ENCODE results near the gene ORC3.
A peak's percentile ranks its signal among the peaks of the same experiment; 100 is the strongest.
"Not testable (repeated sequence)": the region's sequence is repeated elsewhere in the genome, so short reads cannot be mapped to it uniquely, and the experiment has no call there.

The ORC3 gene

DNA sequence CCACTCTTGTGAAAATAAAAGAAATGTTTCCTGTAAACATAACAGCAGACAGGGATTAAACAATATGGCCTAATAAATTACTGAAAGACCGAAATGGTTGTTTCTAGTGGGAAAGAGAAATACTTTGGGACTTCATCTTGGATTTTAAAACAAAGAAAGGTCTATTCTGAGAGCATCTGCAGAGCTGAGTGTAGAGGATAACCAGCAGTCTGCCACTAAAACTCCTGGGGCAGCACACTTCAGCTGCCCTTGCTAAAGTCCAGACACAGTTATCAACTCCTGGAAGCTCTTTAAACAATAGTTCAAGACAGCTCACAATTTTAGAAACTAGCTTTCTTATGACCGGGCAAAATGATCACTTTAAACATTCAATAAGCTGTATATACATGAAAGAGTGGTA lies 73.5 kb downstream of the ORC3 start:
- DNase-seq, result no peak

DNA sequence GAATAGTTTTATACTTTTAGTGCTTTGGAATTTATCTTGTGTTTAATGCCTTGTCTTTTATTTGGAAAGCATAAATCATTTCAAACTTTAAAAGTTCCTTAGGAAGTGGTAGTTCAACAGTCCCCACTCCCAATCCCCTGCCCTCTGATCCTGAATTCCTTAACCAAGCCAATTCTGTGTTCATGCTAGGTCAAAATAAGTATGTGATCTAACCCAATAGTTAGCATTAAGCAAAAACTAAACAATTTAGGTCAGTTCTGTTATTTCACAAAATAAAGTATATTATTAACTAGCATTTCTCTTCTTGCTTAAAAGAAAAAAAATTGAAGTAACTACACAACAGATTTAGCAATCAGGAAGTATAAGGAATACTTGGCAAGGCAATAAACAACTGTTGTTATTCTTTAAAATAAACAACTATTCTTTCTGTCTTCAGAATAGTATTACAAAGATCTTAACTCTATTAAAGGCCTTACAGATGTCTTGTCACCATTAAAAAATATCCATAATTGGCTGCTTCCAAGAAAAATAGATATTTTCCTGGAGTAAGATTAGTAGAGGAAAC lies 75.1 kb downstream of the ORC3 start:
- no peak for DNase-seq

DNA sequence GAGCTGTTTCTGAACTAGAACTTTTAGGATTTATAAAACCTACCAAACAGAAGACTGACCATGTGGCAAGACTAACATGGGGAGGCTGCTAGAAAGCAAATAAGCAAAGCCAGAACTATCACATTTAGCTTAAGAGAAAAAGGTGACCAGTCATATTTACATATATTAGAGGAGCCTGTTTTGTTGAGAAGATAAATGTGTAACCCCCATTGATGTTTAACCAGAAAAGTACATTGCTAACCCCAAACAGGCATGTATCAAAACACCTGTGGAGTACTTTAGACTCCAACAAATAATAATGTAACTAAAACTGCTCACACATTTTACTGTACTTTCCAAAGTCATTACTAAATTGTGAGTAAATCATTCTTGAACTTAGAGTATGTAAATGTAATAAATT lies 77.1 kb downstream of the ORC3 start:
- no peak for DNase-seq

DNA sequence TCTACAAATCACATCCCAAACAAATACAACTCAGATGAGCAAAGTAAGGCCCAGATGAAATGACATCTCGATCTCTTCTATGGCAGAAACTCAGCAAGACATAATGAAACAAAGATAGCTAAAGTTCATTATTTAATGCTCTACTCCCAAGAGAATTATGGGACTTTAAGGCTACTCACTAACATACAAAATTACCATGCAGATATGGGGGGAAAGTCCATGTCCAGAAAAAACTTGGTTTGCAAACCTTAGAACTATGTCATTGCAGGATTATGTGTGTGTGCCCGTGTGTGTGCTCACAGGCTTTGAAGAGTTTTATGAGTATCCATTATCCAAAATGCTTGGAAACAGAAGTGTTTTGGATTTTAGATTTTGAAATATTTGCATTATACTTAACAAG lies 78.1 kb downstream of the ORC3 start:
- DNase-seq, result no peak

DNA sequence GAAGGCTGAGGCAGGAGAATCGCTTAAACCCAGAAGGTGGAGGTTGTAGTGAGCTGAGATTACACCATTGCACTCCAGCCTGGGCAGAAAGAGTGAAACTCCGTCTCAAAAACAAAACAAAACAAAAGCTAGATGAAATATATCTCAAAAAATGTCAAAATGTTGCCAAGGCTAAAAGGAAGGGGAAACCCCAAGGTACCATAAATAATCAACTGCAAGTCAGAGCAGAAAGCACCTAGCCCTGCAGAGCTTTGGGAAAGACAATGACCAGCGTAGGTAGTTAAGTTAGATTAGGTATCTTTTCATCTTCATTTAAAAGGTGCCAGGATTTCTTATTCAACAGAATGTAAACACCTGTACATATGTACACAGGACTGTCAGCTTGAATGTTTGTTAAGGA lies 79.1 kb downstream of the ORC3 start:
- no peak for DNase-seq

DNA sequence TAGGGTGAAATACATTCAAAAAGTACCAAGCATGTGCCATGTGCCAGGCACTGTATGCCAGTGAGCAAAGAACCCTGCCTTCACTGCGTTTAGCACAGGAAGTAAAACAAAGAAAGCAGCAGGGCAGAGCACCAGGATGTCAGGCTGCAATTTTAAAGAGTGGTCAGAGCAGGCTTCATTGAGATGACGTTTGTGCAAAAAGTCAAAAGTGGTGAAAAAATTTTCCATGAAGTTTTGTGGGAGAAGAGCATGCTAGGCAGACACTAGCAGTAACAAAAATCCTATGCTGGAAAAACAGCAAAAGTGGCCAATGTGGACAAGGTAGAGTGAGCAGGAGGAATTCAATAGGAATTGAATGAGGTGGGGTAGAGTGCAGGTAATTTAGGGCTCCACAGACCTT lies 80.8 kb downstream of the ORC3 start:
- DNase-seq, result no peak

DNA sequence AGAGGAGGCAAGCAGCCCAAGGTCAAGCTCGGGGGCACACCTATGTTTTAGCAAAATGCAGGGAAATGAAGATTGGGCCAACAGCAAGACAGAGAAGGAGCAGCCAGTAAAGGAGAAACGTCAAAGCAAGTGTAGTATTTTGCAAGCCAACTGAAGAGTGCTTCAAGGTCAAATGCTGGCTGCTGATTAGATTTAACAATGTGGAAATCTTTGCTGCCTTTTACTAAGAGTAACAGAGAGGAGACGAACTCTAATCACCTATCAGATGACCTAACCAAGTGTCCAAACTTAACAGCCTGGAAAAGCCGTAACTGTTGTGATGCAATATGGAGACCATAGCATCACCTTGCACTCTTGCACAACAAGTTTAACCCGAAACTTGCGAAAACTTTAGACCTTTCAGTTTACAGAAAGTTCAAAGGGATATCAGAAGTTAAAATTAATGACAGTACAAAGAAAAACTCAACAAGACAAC lies 81.7 kb downstream of the ORC3 start:
- no peak for DNase-seq

DNA sequence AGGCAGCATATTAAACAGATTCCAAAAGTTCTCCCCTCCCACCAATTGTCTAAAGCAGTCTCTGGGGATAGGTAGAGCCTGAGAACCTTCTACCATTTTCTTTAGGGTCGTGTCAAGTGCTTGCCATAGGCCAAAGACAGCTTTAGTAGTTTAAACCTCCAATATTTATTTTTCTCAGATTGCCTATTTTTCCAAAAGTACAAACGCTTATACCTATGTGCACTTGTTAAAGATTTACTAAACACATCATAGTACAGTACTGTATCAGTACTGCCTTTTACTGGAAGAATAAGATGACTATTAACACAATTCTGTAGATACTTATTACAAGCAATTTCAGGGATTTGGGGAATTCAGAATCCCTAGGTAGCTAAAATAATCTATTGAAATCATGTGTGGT lies 82.7 kb downstream of the ORC3 start:
- DNase-seq, result no peak

DNA sequence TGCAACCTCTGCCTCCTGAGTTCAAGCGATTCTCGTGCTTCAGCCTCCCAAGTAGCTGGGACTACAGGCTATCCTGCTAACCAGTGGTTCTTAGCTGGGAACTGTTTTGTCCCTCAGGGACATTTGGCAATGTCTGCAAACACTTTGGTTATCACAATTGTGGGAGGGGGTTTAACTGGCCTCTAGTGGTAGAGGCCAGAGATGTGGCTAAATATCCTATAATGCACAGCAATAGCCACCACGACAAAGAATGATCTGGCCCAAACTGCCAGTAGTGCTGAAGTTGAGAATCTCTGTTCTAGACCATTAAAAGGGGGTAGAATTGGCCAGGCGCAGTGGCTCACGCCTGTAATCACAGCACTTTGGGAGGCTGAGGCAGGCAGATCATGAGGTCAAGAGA lies 83.3 kb downstream of the ORC3 start:
- no peak for DNase-seq

DNA sequence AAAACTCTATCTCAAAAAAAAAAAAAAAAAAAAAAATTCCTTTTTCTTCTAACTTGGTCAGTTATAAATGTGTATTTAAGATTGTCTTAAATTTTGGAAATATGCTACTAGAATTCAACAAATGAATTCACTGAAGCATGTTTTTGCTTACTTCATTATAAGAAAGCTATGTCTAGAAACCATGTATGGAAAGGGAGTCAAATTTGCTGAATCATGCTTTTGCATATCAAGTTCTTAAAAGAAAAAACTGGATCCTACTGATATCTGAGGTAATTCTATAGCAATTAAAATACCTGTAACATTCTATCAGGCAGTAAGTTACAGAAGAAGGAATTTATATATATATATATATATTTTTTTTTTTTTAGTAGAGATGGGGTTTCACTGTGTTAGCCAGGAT lies 84.4 kb downstream of the ORC3 start:
- DNase-seq, result no peak

DNA sequence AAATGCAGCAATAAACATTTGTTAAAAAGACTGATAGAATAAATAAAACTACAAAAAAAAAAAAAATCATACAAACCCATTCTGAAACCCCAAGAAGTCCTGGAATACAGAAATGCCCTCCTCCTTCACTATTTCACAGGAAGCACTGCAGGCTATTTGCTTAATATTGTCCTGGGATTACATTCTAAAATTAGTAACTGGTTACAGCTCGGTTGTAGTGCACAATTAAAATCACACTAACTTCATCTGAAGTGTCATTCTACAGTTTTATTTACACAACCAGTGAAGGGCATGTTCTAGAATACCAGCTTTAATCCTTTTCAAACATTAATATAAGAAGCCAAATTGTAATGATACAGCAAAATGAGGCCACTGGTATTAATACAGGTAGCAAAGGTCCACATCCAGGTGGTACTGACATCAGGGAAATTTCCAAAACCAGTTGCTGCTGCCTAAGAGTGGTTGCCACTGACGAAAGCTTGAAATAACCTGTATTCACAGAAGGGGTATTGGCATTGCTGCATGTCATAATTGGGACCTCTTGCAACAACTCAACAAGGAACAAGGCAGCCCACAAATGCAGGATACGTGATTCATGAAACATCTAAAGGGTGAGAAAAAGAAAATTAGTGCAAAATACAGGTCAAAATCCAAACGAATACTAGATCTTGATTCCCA lies 85.2 kb downstream of the ORC3 start:
- DNase-seq, result no peak

DNA sequence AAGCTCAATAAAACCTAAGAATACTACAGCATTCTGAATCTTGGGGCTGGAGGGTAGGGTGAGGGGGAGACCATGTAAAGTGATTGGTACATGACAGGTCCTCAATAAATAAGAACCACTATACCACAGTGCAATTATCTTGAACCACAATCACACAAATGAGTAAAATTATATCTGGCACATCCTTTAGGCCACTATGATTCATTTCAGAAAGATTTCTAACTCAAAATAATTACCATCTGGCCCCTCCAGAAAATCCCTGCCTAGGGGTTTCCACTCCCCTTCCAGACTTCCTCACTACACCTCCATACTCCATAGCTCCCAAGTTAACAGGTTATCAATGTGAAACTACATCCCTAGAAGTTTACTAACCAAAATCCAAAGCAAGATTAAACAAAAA lies 92.4 kb downstream of the ORC3 start:
- DNase-seq, result peak; percentile 58

DNA sequence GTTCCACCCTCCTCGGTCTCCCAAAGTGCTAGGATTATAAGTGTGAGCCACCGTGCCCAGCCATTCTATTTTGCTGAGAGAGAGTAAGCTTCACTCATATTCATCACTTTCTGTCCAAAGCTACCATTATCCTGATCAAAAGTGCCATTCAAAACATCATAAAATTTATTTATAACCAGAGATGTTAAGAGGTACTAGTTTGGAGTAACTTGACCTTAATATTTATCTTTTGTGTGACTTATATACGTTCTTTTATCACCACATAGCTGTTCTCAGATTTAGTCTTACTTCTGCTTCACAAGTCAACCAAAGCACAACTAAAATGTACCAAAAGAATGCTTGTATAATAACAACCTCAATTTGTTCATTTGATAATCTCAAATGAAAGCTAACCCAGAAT lies 94.0 kb downstream of the ORC3 start:
- DNase-seq, result no peak

DNA sequence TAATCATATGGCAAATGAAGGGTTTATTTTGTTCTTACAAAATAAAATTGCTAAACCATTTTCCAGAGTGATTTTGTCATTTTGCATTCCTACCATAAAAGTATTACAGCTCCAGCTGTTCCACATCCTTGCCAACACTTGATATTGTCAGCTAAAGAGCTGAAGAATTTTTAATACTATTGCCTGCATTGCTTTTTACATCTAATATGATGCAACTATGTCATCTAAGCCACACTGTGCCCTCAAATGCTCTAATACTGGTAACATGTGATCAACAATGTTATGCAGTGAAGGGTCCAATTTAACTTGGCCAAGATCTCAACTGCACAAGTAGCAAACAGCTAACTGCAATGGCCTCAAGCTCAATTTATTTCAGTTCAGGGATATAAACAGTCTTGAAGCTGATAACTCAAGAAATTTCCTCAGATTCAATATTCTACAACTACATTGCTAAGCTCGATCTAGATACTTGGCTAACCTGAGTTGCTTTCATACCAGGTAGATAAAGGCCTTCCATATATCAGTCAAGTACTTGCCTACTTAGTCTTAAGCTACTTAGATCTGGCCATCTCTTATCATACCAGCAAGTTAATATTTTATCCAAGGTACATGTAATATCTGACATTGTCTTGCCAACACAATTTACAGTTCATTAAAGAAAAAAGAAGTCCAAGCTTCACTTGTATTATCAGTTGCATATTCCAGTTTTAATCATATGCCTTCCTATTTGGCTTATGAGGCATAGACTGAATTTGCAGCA lies 95.1 kb downstream of the ORC3 start:
- DNase-seq, result no peak

DNA sequence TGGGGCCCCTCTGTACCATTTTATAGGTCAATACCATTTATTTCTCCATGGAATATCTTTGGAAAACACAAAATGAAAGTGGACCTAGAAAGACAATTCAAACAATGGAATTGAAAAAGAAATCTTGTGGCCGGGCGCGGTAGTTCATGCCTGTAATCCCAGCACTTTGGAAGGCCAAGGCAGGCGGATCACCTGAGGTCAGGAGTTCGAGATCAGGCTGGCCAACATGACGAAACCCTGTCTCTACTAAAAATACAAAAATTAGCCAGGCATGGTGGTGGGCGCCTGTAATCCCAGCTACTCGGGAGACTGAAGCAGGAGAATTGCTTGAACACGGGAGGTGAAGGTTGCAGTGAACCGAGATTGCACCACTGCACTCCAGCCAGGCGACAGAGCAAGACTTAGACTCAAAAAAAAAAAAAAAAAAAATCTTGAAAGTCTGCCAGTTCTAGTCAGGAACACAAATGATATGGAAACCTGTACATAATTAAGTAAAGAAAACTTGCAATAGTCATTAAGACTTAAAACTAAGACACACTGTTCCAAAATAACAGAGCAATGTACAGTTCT lies 96.8 kb downstream of the ORC3 start:
- DNase-seq, result not testable (repeated sequence)

DNA sequence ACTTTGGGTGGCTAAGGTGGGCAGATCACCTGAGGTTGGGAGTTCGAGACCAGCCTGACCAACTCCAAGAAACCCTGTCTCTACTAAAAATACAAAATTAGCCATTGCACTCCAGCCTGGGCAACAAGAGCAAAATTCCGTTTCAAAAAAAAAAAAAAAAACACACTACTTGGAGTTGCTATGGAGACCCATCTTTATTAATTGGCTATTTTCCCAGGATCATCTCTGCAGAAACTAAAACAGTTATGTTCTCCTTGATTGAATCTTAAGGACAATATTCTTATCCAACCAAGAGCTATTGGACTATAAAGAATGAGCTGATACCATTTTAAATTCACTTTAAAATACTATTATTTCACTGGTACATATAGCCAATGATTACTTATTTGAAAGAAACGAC lies 97.4 kb downstream of the ORC3 start:
- DNase-seq, result no peak

DNA sequence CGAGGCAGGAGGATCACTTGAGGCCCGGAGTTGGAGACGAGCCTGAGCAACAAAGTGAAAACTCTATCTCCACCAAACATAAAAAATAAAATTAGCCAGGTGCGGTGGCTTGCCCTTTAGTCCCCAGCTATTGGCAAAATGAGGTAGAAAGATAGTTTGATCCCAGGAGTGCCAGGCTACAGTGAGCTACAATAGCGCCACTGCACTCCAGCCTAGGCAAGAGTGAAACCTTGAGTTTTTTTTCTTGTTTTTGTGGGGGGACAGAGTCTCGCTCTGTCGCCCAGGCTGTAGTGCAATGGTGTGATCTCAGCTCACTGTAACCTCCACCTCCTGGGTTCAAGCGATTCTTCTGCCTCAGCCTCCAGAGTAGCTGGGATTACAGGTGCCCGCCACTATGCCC lies 98.0 kb downstream of the ORC3 start:
- DNase-seq, result not testable (repeated sequence)

DNA sequence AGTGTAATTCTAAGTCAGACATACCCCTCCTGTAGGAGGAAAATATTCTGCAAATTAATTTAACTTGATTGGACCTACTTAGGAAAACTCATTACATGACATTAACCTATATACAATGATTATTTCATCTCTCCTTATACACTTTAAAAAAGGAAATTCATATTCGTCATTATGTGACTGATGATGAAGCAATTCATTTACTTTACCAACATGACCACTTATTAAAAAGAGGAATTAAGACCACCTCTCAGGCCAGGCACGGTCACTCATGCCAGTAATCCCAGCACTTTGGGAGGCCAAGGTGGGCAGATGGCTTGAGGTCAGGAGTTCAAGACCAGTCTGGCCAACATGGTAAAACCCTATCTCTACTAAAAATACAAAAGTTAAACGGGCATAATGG lies 100.5 kb downstream of the ORC3 start:
- no peak for DNase-seq

DNA sequence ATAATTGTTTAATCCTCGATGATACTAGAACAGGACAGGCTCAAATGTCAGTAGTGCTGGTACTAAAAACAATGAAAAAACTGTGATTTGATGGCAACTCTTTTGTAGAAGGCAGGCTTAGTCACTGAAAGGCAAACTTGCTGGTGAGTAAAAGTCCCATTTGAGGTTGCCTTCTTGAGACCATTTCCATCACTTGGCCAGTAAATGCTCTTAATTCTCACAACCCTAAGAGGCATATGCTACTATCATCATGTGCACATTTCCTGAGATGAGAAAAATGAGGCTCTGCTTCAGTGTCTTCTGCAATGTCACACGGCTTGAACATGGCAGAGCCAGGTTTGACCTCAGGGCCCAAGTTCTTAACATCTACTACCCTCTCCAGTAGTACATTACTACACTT lies 102.2 kb downstream of the ORC3 start:
- no peak for DNase-seq

DNA sequence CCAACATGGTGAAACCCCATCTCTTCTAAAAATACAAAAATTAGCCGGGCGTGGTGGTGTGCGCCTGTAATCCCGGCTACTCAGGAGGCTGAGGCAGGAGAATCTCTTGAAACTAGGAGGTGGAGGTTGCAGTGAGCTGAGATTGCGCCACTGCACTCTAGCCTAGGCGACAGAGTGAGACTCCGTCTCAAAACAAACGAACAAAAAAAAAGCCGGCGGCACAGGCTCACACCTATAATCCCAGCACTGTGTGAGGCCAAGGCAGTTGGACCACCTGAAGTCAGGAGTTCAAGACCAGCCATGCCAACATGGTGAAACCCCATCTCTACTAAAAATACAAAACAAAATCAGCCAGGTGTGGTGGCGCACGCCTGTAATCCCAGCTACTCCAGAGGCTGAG lies 106.9 kb downstream of the ORC3 start:
- not testable (repeated sequence) for DNase-seq

DNA sequence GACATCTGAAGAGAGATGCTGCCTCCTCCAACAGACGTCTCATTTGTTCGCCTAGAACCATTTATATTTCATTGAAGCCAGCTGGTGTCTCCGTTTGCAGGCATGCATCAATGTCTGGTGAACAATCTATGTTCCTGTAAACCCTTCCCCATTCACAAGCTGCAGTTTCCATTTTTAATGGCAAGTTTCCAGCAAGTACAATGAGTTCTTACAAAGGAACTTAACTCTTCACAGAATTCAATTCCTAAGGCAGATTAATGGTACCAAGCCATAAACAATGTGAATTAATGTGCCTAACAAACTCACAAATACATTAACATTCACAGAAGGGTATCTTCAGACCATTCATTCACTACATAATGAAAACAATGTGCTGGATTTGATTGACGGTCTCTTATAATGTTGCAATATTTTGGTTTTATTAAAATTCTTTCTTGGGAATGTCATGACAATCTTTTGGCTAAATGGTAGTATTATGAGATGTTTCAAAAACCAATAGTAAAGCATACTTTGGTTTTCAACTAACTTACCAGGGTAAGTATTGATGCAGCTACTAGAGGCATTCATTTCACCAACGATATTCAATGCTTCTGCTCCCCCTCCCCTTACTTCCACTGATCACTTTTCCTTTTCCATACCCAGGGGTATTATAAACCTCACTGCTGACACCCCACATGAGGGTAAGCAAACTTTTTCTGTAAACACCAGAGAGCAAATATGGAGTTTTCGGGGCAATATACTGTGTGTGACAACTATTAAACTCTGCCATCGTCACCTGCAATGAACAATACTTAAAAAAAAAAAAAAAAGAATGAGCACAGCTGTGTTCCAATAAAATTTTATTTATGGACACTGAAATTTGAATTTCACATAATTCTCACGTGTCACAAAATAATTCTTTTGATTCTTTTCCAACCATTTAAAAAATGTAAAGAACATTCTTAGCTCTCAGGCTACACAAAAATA lies 107.9 kb downstream of the ORC3 start:
- peak; percentile 95 for DNase-seq

DNA sequence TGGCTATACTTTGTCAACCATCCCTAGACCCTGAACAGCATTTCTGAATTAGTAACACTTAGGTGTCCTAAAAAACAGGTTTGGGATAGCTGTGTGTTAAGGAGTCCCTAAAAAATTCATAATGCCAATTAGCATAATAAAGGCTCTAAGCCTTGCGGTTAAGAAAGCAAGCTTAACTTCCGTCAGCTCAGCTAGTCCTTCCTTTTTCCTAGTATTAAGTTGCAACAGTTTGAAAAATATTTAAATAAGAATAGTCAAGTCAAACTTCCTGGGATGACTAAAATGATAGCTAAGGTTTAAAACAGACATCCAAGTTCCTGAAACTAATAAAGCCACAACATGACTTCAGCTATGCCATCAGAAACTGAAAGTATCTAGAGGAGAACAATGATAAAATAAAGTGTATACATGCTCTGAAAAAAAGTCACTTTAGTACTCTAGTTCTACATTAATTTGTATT lies 108.6 kb downstream of the ORC3 start:
- no peak for DNase-seq

DNA sequence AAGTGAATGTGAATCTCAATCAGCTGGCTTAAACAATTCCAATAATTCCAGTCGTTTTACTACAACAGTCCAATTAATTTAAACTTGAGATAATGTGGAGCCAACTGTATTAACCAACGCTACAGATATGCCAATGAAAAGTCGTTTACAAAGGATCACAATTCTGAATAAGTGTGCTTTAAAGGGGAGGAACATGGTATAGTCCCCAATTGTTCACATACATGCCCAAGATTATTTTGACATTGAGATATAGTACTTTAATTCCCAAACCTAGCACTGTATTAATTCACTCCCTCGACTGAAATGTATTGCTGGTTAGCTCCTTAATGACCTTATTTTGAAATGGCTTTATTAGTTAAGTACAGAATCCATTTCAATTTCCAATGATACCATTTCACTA lies 109.6 kb downstream of the ORC3 start:
- no peak for DNase-seq
